ENCODE results near the gene MGAT5B.

The MGAT5B gene

DNA sequence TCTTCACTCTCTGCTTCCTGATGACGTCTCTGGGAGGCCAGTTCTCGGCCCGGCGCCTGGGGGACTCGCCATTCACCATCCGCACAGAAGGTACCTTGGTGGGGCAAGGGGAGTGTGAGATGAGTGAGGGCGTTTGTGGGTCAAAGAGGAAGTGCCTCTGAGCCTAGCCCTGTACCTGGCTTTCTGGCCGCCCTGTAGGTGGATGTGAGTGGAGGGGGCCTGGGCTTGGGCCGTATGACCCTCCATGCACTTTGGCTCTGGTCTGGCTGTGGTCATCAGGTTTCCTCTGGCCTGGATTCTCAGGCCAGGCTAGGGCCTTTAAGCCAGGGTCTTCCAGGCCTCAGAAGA is 4.6 kb downstream of the MGAT5B start:
- no peak overlapping the region for H2BK12ac ChIP-seq (ENCODE audit: low read length)
- no peak overlapping the region for H3K9ac ChIP-seq (ENCODE audit: low read length)
- no peak overlapping the region for H3K14ac ChIP-seq (ENCODE audit: low read length)
- peaks cover 21% of the 10 kb centered on the region for H3K27me3 ChIP-seq (ENCODE audit: insufficient read depth, low read length)
- no peaks in the 10 kb centered on the region for H3K79me2 ChIP-seq (ENCODE audit: control insufficient read depth, insufficient read depth, low read length, poor library complexity)
- no peak overlapping the region for H3K18ac ChIP-seq (ENCODE audit: low read length)
- no peaks in the 10 kb centered on the region for H3K36me3 ChIP-seq (ENCODE audit: control insufficient read depth in 1 of 2, insufficient read depth in 2 of 2, low read length in 2 of 2)
- peaks cover 7% of the 10 kb centered on the region for H3K9me3 ChIP-seq (ENCODE audit: insufficient read depth, low read depth, low read length)
- no peak overlapping the region for H4K8ac ChIP-seq (ENCODE audit: low read depth, low read length)
- H2BK120ac ChIP-seq (ENCODE audit: insufficient read depth, low read length, poor library complexity) = no peak overlapping the region
- H4K91ac ChIP-seq (ENCODE audit: low read depth, low read length) = no peak overlapping the region
- no peak overlapping the region for H3K4me2 ChIP-seq (ENCODE audit: low read length)
- no peaks in the 10 kb centered on the region for H3K79me1 ChIP-seq (ENCODE audit: low read length)
- H3K4me1 ChIP-seq (ENCODE audit: control insufficient read depth in 1 of 2, insufficient read depth in 2 of 2, low read length in 2 of 2) = peaks cover 4 to 22% of the 10 kb centered on the region in 2 experiments
- H3K27ac ChIP-seq (ENCODE audit: low read depth, low read length) = no peak overlapping the region
- no CpG with 5 or more reads among the region's 9 CpGs for WGBS (ENCODE audit: extremely low coverage, insufficient coverage, insufficient read length)
- no peak overlapping the region for H2AFZ ChIP-seq (ENCODE audit: insufficient read depth, low read length, poor library complexity)
- no peak for DNase-seq
- no peak overlapping the region for H2AK5ac ChIP-seq (ENCODE audit: low read length)
- H2BK5ac ChIP-seq (ENCODE audit: low read depth, low read length, poor library complexity) = no peak overlapping the region
- H3K23ac ChIP-seq (ENCODE audit: low read length) = no peak overlapping the region
- H3K4me3 ChIP-seq (ENCODE audit: low read depth, low read length) = no peak overlapping the region
- H4K12ac ChIP-seq (ENCODE audit: low read depth, low read length) = no peak overlapping the region
- H3K4ac ChIP-seq (ENCODE audit: low read depth, low read length) = no peak overlapping the region

DNA sequence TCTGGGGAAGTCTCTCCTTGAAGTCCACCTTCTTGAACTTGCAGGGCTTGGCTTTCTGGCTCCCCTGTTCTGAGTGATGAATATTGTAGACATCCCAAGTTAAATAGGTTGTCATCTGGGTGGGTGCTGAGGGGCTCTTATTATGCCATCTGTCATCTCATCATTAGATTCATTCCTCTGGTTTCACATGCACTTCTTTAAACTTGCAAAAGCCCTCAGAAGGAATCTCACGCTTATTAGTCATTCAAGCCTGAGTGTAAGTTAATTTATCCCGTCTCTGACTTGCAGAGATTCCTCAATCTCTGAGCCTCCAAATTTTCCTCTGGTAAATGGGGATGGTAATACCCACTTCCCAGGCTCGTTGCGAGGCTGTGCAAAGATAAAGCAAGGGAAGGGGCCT is 5.7 kb downstream of the MGAT5B start:
- peaks cover 4 to 17% of the 10 kb centered on the region in 2 experiments for H3K4me1 ChIP-seq (ENCODE audit: control insufficient read depth in 1 of 2, insufficient read depth in 2 of 2, low read length in 2 of 2)
- H3K4ac ChIP-seq (ENCODE audit: low read depth, low read length) = no peak overlapping the region
- H3K23ac ChIP-seq (ENCODE audit: low read length) = no peak overlapping the region
- no peaks in the 10 kb centered on the region for H3K36me3 ChIP-seq (ENCODE audit: control insufficient read depth in 1 of 2, insufficient read depth in 2 of 2, low read length in 2 of 2)
- no peak overlapping the region for H3K27ac ChIP-seq (ENCODE audit: low read depth, low read length)
- H3K79me1 ChIP-seq (ENCODE audit: low read length) = no peaks in the 10 kb centered on the region
- no peak overlapping the region for H3K4me2 ChIP-seq (ENCODE audit: low read length)
- no peak for DNase-seq
- H3K14ac ChIP-seq (ENCODE audit: low read length) = no peak overlapping the region
- no peak overlapping the region for H2BK12ac ChIP-seq (ENCODE audit: low read length)
- no peak overlapping the region for H2BK5ac ChIP-seq (ENCODE audit: low read depth, low read length, poor library complexity)
- no peak overlapping the region for H3K9ac ChIP-seq (ENCODE audit: low read length)
- no CpG with 5 or more reads among the region's 4 CpGs for WGBS (ENCODE audit: extremely low coverage, insufficient coverage, insufficient read length)
- no peak overlapping the region for H3K18ac ChIP-seq (ENCODE audit: low read length)
- H3K27me3 ChIP-seq (ENCODE audit: insufficient read depth, low read length) = peaks cover 15% of the 10 kb centered on the region
- no peak overlapping the region for H2AK5ac ChIP-seq (ENCODE audit: low read length)
- H4K8ac ChIP-seq (ENCODE audit: low read depth, low read length) = no peak overlapping the region
- no peak overlapping the region for H2AFZ ChIP-seq (ENCODE audit: insufficient read depth, low read length, poor library complexity)
- no peak overlapping the region for H4K91ac ChIP-seq (ENCODE audit: low read depth, low read length)
- H4K12ac ChIP-seq (ENCODE audit: low read depth, low read length) = no peak overlapping the region
- no peak overlapping the region for H3K4me3 ChIP-seq (ENCODE audit: low read depth, low read length)
- H3K9me3 ChIP-seq (ENCODE audit: insufficient read depth, low read depth, low read length) = peaks cover 4% of the 10 kb centered on the region
- H2BK120ac ChIP-seq (ENCODE audit: insufficient read depth, low read length, poor library complexity) = no peak overlapping the region
- H3K79me2 ChIP-seq (ENCODE audit: control insufficient read depth, insufficient read depth, low read length, poor library complexity) = no peaks in the 10 kb centered on the region

DNA sequence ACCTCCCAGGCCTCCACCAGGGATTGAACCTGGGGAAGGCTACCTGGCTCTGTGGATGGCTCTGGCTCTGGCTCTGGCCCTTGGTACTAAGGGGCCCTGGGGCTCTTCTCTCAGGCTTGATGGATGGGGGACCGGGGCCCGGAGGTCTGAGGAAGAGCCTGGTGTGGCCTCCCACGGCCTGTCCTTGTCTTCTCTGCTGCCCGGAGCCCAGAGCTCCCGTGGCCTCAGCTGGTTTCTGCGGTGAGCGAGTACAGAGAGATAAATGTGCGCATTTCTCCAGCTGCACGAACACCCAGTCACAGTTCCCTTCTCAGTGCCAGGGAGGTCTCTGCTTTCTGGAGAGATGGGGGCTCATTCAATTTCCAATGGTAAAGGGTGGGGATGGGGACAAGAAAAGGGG is 9.2 kb downstream of the MGAT5B start:
- peaks cover 3% of the 10 kb centered on the region for H3K9me3 ChIP-seq (ENCODE audit: insufficient read depth, low read depth, low read length)
- no peak overlapping the region for H3K14ac ChIP-seq (ENCODE audit: low read length)
- H3K4me3 ChIP-seq (ENCODE audit: low read depth, low read length) = no peak overlapping the region
- no peak overlapping the region for H3K27ac ChIP-seq (ENCODE audit: low read depth, low read length)
- no peak overlapping the region for H3K4me2 ChIP-seq (ENCODE audit: low read length)
- H3K23ac ChIP-seq (ENCODE audit: low read length) = no peak overlapping the region
- no peak overlapping the region for H4K8ac ChIP-seq (ENCODE audit: low read depth, low read length)
- WGBS (ENCODE audit: extremely low coverage, insufficient coverage, insufficient read length) = no CpG with 5 or more reads among the region's 9 CpGs
- no peak overlapping the region for H4K12ac ChIP-seq (ENCODE audit: low read depth, low read length)
- no peak overlapping the region for H3K4ac ChIP-seq (ENCODE audit: low read depth, low read length)
- H3K18ac ChIP-seq (ENCODE audit: low read length) = no peak overlapping the region
- no peaks in the 10 kb centered on the region for H3K36me3 ChIP-seq (ENCODE audit: control insufficient read depth in 1 of 2, insufficient read depth in 2 of 2, low read length in 2 of 2)
- no peak overlapping the region for H4K91ac ChIP-seq (ENCODE audit: low read depth, low read length)
- no peak overlapping the region for H2BK120ac ChIP-seq (ENCODE audit: insufficient read depth, low read length, poor library complexity)
- no peaks in the 10 kb centered on the region for H3K27me3 ChIP-seq (ENCODE audit: insufficient read depth, low read length)
- no peaks in the 10 kb centered on the region for H3K79me2 ChIP-seq (ENCODE audit: control insufficient read depth, insufficient read depth, low read length, poor library complexity)
- no peak overlapping the region for H2BK12ac ChIP-seq (ENCODE audit: low read length)
- no peaks in the 10 kb centered on the region for H3K79me1 ChIP-seq (ENCODE audit: low read length)
- DNase-seq = no peak
- no peak overlapping the region for H2AK5ac ChIP-seq (ENCODE audit: low read length)
- H3K9ac ChIP-seq (ENCODE audit: low read length) = no peak overlapping the region
- peaks cover 0 to 5% of the 10 kb centered on the region in 2 experiments for H3K4me1 ChIP-seq (ENCODE audit: control insufficient read depth in 1 of 2, insufficient read depth in 2 of 2, low read length in 2 of 2)
- no peak overlapping the region for H2BK5ac ChIP-seq (ENCODE audit: low read depth, low read length, poor library complexity)
- H2AFZ ChIP-seq (ENCODE audit: insufficient read depth, low read length, poor library complexity) = no peak overlapping the region

DNA sequence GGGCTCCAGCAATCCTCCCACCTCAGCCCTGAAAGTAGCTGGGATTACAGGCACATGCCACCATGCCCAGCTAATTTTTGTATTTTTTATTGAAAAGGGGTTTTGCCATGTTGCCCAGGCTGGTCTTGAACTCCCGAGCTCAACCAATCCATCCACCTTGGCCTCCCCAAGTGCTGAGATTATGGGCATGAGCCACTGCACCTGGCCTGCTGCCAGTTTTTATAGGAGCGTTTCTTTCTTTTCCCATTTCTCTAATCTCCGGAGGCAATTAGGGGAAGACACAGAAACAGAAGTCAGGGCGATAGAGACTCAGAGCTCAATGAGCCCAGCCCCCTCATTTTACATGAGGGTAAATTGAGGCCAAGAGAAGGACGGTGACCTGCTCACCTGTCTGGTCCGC is 10.4 kb downstream of the MGAT5B start:
- Histone ChIP-seq H2BK5ac (ENCODE audit: low read depth, low read length, poor library complexity) (no peak overlapping the region), H3K14ac (ENCODE audit: low read length) (no peak overlapping the region), H3K27me3 (ENCODE audit: insufficient read depth, low read length) (no peaks in the 10 kb centered on the region), H3K9ac (ENCODE audit: low read length) (no peak overlapping the region), H3K36me3 (ENCODE audit: control insufficient read depth in 1 of 2, insufficient read depth in 2 of 2, low read length in 2 of 2) (no peaks in the 10 kb centered on the region), H3K18ac (ENCODE audit: low read length) (no peak overlapping the region), H3K23ac (ENCODE audit: low read length) (no peak overlapping the region), H3K4me3 (ENCODE audit: low read depth, low read length) (no peak overlapping the region), H3K79me1 (ENCODE audit: low read length) (no peaks in the 10 kb centered on the region), H4K8ac (ENCODE audit: low read depth, low read length) (no peak overlapping the region), H2BK120ac (ENCODE audit: insufficient read depth, low read length, poor library complexity) (no peak overlapping the region), H2AK5ac (ENCODE audit: low read length) (no peak overlapping the region), H3K4ac (ENCODE audit: low read depth, low read length) (no peak overlapping the region), H3K4me1 (ENCODE audit: control insufficient read depth in 1 of 2, insufficient read depth in 2 of 2, low read length in 2 of 2) (no peaks in the 10 kb centered on the region), H3K4me2 (ENCODE audit: low read length) (no peak overlapping the region), H4K91ac (ENCODE audit: low read depth, low read length) (no peak overlapping the region), H3K27ac (ENCODE audit: low read depth, low read length) (no peak overlapping the region), H4K12ac (ENCODE audit: low read depth, low read length) (no peak overlapping the region), H3K9me3 (ENCODE audit: insufficient read depth, low read depth, low read length) (peaks cover 3% of the 10 kb centered on the region), H2AFZ (ENCODE audit: insufficient read depth, low read length, poor library complexity) (no peak overlapping the region), H2BK12ac (ENCODE audit: low read length) (no peak overlapping the region), H3K79me2 (ENCODE audit: control insufficient read depth, insufficient read depth, low read length, poor library complexity) (no peaks in the 10 kb centered on the region)
- DNase-seq = no peak
- WGBS (ENCODE audit: extremely low coverage, insufficient coverage, insufficient read length) = no CpG with 5 or more reads among the region's 6 CpGs
